ENCODE results near the gene DNAAF5. TPM values are rescaled to one million over a fixed set of nuclear protein-coding genes. Genes with fewer than 3 reads are reported as not detected.
A peak's percentile ranks its signal among the peaks of the same experiment; 100 is the strongest.

The DNAAF5 gene
- total RNA-seq, 2 experiments from 2014 or later = 36.4 to 36.8 TPM

DNA sequence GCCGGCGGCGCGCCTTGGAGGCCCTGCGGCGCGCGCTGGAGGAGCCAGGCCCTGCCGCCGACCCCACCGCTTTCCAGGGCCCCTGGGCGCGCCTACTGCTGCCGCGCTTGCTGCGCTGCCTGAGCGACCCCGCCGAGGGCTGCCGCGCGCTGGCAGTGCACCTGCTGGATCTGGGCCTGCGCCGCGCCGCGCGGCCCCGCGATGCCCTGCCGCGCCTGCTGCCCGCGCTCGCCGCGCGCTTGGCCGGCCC, 280 bp downstream of the DNAAF5 start:
- Mint-ChIP-seq H3K4me1 (ENCODE audit: low read depth) (peaks cover 36% of the 10 kb centered on the region), H3K36me3 (ENCODE audit: low read depth) (peaks cover 52% of the 10 kb centered on the region), H3K9me3 (peaks cover 3% of the 10 kb centered on the region), H3K4me3 (no peak overlapping the region), H3K27me3 (no peaks in the 10 kb centered on the region), H3K27ac (no peak overlapping the region)
- ATAC-seq = peak; percentile 32
- ChIA-PET CTCF (no interaction called here), POLR2A (interaction anchor here (1.0 to 2.2 kb wide), 3 partner anchors 116 to 131 kb away, joined by 3 to 8 read pairs (median 4); no protein-coding TSS in a partner anchor)
- intact Hi-C loops (cut with micrococcal nuclease) = loop anchor here (5.0 kb wide), 1 partner anchor 109 kb away; no protein-coding TSS in a partner anchor
- no peak for DNase-seq
- no peak for TF ChIP-seq CTCF (IDR thresholded peaks at IDR 0.05)

- Mint-ChIP-seq H3K27me3 (no peaks in the 10 kb centered on the region), H3K9me3 (peaks cover 2% of the 10 kb centered on the region), H3K36me3 (ENCODE audit: low read depth) (peaks cover 52% of the 10 kb centered on the region), H3K27ac (peak within 1 kb of the TSS; percentile 82), H3K4me3 (peak within 1 kb of the TSS; percentile 87), H3K4me1 (ENCODE audit: low read depth) (peaks cover 36% of the 10 kb centered on the region)
- POLR2A ChIA-PET = interaction anchor here (1.0 to 2.2 kb wide), 4 partner anchors 116 to 145 kb away, joined by 3 to 8 read pairs (median 4); no protein-coding TSS in a partner anchor
- DNase-seq (peak; percentile 65), ATAC-seq (peak; percentile 52)
- intact Hi-C loops (cut with micrococcal nuclease) = loop anchor here (5.0 kb wide), 1 partner anchor 110 kb away; no protein-coding TSS in a partner anchor
- TF ChIP-seq CTCF (IDR thresholded peaks at IDR 0.05) = no peak
- CTCF ChIA-PET = no interaction called here
Measured at GRCh38 chr7:727104-727805, 756 bp downstream of the DNAAF5 start, which contains the start of gene PRKAR1B. PRKAR1B (minus strand) TSS chr7:727281; CDS start chr7:711505, 15,776 bp downstream.

GRCh38 chr7:727806-728460, 1.4 kb downstream of the DNAAF5 start:
- Mint-ChIP-seq H3K27me3 (no peaks in the 10 kb centered on the region), H3K4me1 (ENCODE audit: low read depth) (peaks cover 36% of the 10 kb centered on the region), H3K9me3 (peaks cover under 1% of the 10 kb centered on the region), H3K36me3 (ENCODE audit: low read depth) (peaks cover 47% of the 10 kb centered on the region), H3K27ac (peak overlapping the region; percentile 57), H3K4me3 (peak overlapping the region; percentile 85)
- POLR2A ChIA-PET = interaction anchor here (0.9 to 1.0 kb wide), 2 partner anchors 23 to 145 kb away, joined by 3 read pairs; no protein-coding TSS in a partner anchor
- intact Hi-C loops (cut with micrococcal nuclease) = loop anchor here (5.0 kb wide), 1 partner anchor 111 kb away; no protein-coding TSS in a partner anchor
- ATAC-seq (no peak), DNase-seq (no peak)
- no peak for TF ChIP-seq CTCF (IDR thresholded peaks at IDR 0.05)
- CTCF ChIA-PET = interaction anchor here (1.0 kb wide), 1 partner anchor 395 kb away, joined by 3 read pairs; no protein-coding TSS in a partner anchor

- ATAC-seq = no peak
- no peak for TF ChIP-seq CTCF (IDR thresholded peaks at IDR 0.05)
- POLR2A ChIA-PET = interaction anchor here (0.9 to 1.0 kb wide), 2 partner anchors 22 to 144 kb away, joined by 3 read pairs; no protein-coding TSS in a partner anchor
- Mint-ChIP-seq H3K27me3 (no peaks in the 10 kb centered on the region), H3K4me3 (peak overlapping the region; percentile 85), H3K27ac (peak overlapping the region; percentile 57), H3K4me1 (ENCODE audit: low read depth) (peaks cover 36% of the 10 kb centered on the region), H3K36me3 (ENCODE audit: low read depth) (peaks cover 40% of the 10 kb centered on the region), H3K9me3 (peaks cover 4% of the 10 kb centered on the region)
- no peak for DNase-seq
- CTCF ChIA-PET = interaction anchor here (1.0 kb wide), 1 partner anchor 395 kb away, joined by 3 read pairs; no protein-coding TSS in a partner anchor
- intact Hi-C loops (cut with micrococcal nuclease) = loop anchor here (5.0 kb wide), 1 partner anchor 111 kb away; no protein-coding TSS in a partner anchor
Measured at GRCh38 chr7:728602-729001, 2.1 kb downstream of the DNAAF5 start.

Data from activated CD8-positive, alpha-beta T cell treated with anti-CD3 and anti-CD28 coated beads for 36 hours (primary cell).